NCI-H748 (cell line): ENCODE measurements around the gene UNG.
A peak's percentile ranks its signal among the peaks of the same experiment; 100 is the strongest.

Experiments
- DNase-seq: peaks from one replicate; lab custom pipeline; 2025; ENCODE audit not compliant: unreplicated experiment; lab: John Stamatoyannopoulos, UW

The UNG gene

GRCh38 chr12:109154451-109155438 lies 57.3 kb downstream of the UNG start:
- DNase-seq: peak; percentile 84

GRCh38 chr12:109156036-109156435 lies 58.6 kb downstream of the UNG start:
- no peak for DNase-seq

- DNase-seq: no peak
These were observed 59.2 kb downstream of the UNG start for GRCh38 chr12:109156586-109156985.

- no peak for DNase-seq
These were observed 60.6 kb downstream of the UNG start for GRCh38 chr12:109157986-109158385.

GRCh38 chr12:109160433-109160832 lies 63.0 kb downstream of the UNG start:
- DNase-seq: no peak
